Fibroblast of lung (primary cell): ENCODE data around the gene CNTFR. TPM values are rescaled to one million over a fixed set of nuclear protein-coding genes. Genes with fewer than 3 reads are reported as not detected.

Source experiments
- DNase-seq, 2 donors: peaks; one replicate each; pipeline versions ENCODE4 v3.0.0 to v3.0.0-alpha.2; 2010; ENCODE audit warnings: low read depth in 2 of 2
- H2AFZ ChIP-seq: 2 replicates; pipeline ENCODE4 v1.5.1; 2012; ENCODE audit warnings: low read length, control low read depth, inconsistent platforms
- H3K27ac ChIP-seq: 2 replicates; pipeline ENCODE4 v1.5.1; 2011; ENCODE audit warnings: low read length, control low read depth; ENCODE audit not compliant: insufficient read depth
- H3K27me3 ChIP-seq: 2 replicates; pipeline ENCODE4 v1.5.1; 2011; ENCODE audit warnings: mild to moderate bottlenecking, low read length; ENCODE audit not compliant: control insufficient read depth, insufficient read depth
- H3K36me3 ChIP-seq: 2 replicates; pipeline ENCODE4 v1.5.1; 2011; ENCODE audit warnings: low read length; ENCODE audit not compliant: control insufficient read depth, insufficient read depth
- H3K4me1 ChIP-seq: 2 replicates; pipeline ENCODE4 v1.5.1; 2011; ENCODE audit warnings: low read length; ENCODE audit not compliant: control insufficient read depth, insufficient read depth; ENCODE audit errors: extremely low read depth
- H3K4me2 ChIP-seq: 2 replicates; pipeline ENCODE4 v1.5.1; 2011; ENCODE audit warnings: low read length, control low read depth; ENCODE audit not compliant: insufficient read depth; ENCODE audit errors: extremely low read depth
- H3K4me3 ChIP-seq, 4 experiments: fragments of 200-600 bp in 1 of 4; sonication (generic) in 1 of 4; replicated peaks in 1 of 4; 2 replicates each; pipeline ENCODE4 v1.5.1; 2011 to 2016; ENCODE audit warnings: low read length in 4 of 4, low read depth in 3 of 4, mild to moderate bottlenecking in 3 of 4, control low read depth in 2 of 4, inconsistent platforms in 1 of 4, mixed read lengths in 1 of 4; ENCODE audit not compliant: insufficient read depth in 1 of 4; ENCODE audit errors: control extremely low read depth in 1 of 4
- H3K79me2 ChIP-seq: 2 replicates; pipeline ENCODE4 v1.5.1; 2012; ENCODE audit warnings: mild to moderate bottlenecking, low read length, inconsistent platforms; ENCODE audit not compliant: control insufficient read depth, insufficient read depth
- H3K9ac ChIP-seq: 2 replicates; pipeline ENCODE4 v1.5.1; 2011; ENCODE audit warnings: mild to moderate bottlenecking, low read length, control low read depth; ENCODE audit not compliant: insufficient read depth
- H3K9me3 ChIP-seq: 2 replicates; pipeline ENCODE4 v1.5.1; 2012; ENCODE audit warnings: low read depth, low read length; ENCODE audit not compliant: control insufficient read depth, insufficient read depth
- H4K20me1 ChIP-seq: 2 replicates; pipeline ENCODE4 v1.5.1; 2011; ENCODE audit warnings: low read length; ENCODE audit not compliant: control insufficient read depth, insufficient read depth; ENCODE audit errors: extremely low read depth
- CTCF ChIP-seq, 2 donors: IDR thresholded peaks in 1 of 2; conservative IDR thresholded peaks in 1 of 2; 1 replicate in 1 of 2; 2 replicates in 1 of 2; pipeline ENCODE4 v1.5.1; 2011 to 2012; ENCODE audit warnings: low read length in 2 of 2, control low read depth in 1 of 2, inconsistent platforms in 1 of 2, low read depth in 1 of 2, mild to moderate bottlenecking in 1 of 2
- EZH2 ChIP-seq: IDR thresholded peaks from 2 replicates; pipeline ENCODE4 v1.5.1; 2012; ENCODE audit warnings: low read length, control low read depth, mild to moderate bottlenecking; ENCODE audit errors: missing control alignments
- polyA plus RNA-seq, 2 donors: library from polyadenylated mRNA; depleted of rRNA in 1 of 2; stranded (reverse) in 1 of 2; unstranded in 1 of 2; fragments of >200 nt; gene quantifications; 2 replicates each; pipeline ENCODE4 v1.2.1, GENCODE V29; 2011 to 2012; ENCODE audit warnings: missing spikeins in 1 of 2
- total RNA-seq: library from RNA; depleted of rRNA; stranded (reverse); fragments of >200 nt; gene quantifications from 2 replicates; pipeline ENCODE4 v1.2.1, GENCODE V29; 2014

The CNTFR gene
- total and polyA plus RNA-seq, 2 donors (not counting 1 experiment from before 2014, with no cell fraction given), result not detected

- H4K20me1 ChIP-seq, result no peaks in the 10 kb centered on the region
- no peak overlapping the region for H2AFZ ChIP-seq
- no peaks in the 10 kb centered on the region for H3K79me2 ChIP-seq
- H3K4me2 ChIP-seq, result no peak overlapping the region
- no peaks in the 10 kb centered on the region for H3K4me1 ChIP-seq
- no peak overlapping the region for H3K4me3 ChIP-seq
- H3K27ac ChIP-seq, result no peak overlapping the region
- H3K27me3 ChIP-seq, result peaks cover 2% of the 10 kb centered on the region
- peak; percentile 67 to 68 for DNase-seq
- peak; percentile 69 to 71 for TF ChIP-seq CTCF (conservative IDR thresholded peaks at IDR 0.05 in 1 of 2, IDR thresholded peaks at IDR 0.05 in 1 of 2; ENCODE audit: low read depth in 1 of 2, low read length in 2 of 2)
- no peak for TF ChIP-seq EZH2
- H3K9me3 ChIP-seq, result no peaks in the 10 kb centered on the region
- no peaks in the 10 kb centered on the region for H3K36me3 ChIP-seq
- H3K9ac ChIP-seq, result no peak overlapping the region
These were observed 42.4 kb downstream of the CNTFR start for GRCh38 chr9:34546834-34547827.

GRCh38 chr9:34546102-34546833, 43.3 kb downstream of the CNTFR start:
- H4K20me1 ChIP-seq, result no peaks in the 10 kb centered on the region
- no peak for DNase-seq
- H3K4me1 ChIP-seq, result no peaks in the 10 kb centered on the region
- no peak overlapping the region for H3K4me3 ChIP-seq
- no peak overlapping the region for H2AFZ ChIP-seq
- no peaks in the 10 kb centered on the region for H3K9me3 ChIP-seq
- no peaks in the 10 kb centered on the region for H3K36me3 ChIP-seq
- H3K79me2 ChIP-seq, result no peaks in the 10 kb centered on the region
- no peak overlapping the region for H3K9ac ChIP-seq
- H3K4me2 ChIP-seq, result no peak overlapping the region
- H3K27me3 ChIP-seq, result peaks cover 2% of the 10 kb centered on the region
- H3K27ac ChIP-seq, result no peak overlapping the region
- TF ChIP-seq CTCF (conservative IDR thresholded peaks at IDR 0.05 in 1 of 2, IDR thresholded peaks at IDR 0.05 in 1 of 2; ENCODE audit: low read depth in 1 of 2, low read length in 2 of 2) (no peak), EZH2 (no peak)

DNA sequence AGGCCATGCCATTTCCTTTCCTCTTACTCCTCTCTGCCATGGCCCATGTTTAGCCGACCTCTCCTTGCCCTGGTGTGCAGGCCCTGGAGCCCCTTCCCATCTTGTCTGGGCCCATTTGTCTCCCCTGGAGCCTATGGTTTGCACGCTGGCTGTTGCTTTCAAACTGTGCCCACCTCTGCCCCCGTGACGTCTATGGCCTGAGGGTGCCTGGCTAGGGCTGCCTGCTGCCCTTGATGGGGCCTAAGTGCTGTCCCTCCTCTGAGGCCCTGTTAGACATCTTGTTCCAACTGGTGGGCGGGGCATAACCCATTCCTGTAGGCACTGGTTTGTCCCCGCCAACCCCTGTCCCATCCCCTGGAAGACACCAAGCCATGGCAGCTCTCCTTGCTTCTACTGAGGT, 44.0 kb downstream of the CNTFR start:
- Histone ChIP-seq H3K9ac (no peak overlapping the region), H3K79me2 (no peaks in the 10 kb centered on the region), H3K36me3 (no peaks in the 10 kb centered on the region), H3K4me1 (no peaks in the 10 kb centered on the region), H3K9me3 (no peaks in the 10 kb centered on the region), H2AFZ (no peak overlapping the region), H3K4me2 (no peak overlapping the region), H4K20me1 (no peaks in the 10 kb centered on the region), H3K4me3 (no peak overlapping the region), H3K27me3 (peaks cover 2% of the 10 kb centered on the region), H3K27ac (no peak overlapping the region)
- TF ChIP-seq CTCF (conservative IDR thresholded peaks at IDR 0.05 in 1 of 2, IDR thresholded peaks at IDR 0.05 in 1 of 2; ENCODE audit: low read depth in 1 of 2, low read length in 2 of 2) (no peak), EZH2 (no peak)
- no peak for DNase-seq
